Measurements from ENCODE around the gene CACNA1B.

The CACNA1B gene

GRCh38 chr9:138057726-138058125 lies 180.1 kb downstream of the CACNA1B start:
- TF ChIP-seq CTCF (IDR thresholded peaks at IDR 0.05; ENCODE audit: low read depth, low read length) = no peak

GRCh38 chr9:138058181-138058580 lies 180.6 kb downstream of the CACNA1B start:
- no peak for TF ChIP-seq CTCF (IDR thresholded peaks at IDR 0.05; ENCODE audit: low read depth, low read length)
- H3K4me3 ChIP-seq (replicated peaks in 1 of 2; ENCODE audit: low read depth in 2 of 2, low read length in 2 of 2) = no peak overlapping the region
- DNase-seq (ENCODE audit: low read depth in 2 of 2) = no peak

More at GRCh38 chr9:138057726-138058125, 180.1 kb downstream of the CACNA1B start:
- DNase-seq (ENCODE audit: low read depth in 2 of 2) = no peak
- H3K4me3 ChIP-seq (replicated peaks in 1 of 2; ENCODE audit: low read depth in 2 of 2, low read length in 2 of 2) = no peak overlapping the region

- H3K4me3 ChIP-seq (replicated peaks in 1 of 2; ENCODE audit: low read depth in 2 of 2, low read length in 2 of 2) = no peak overlapping the region
- TF ChIP-seq CTCF (IDR thresholded peaks at IDR 0.05; ENCODE audit: low read depth, low read length) = no peak
- DNase-seq (ENCODE audit: low read depth in 2 of 2) = no peak
Observed at GRCh38 chr9:138059196-138059595, 181.6 kb downstream of the CACNA1B start.

- no peak overlapping the region for H3K4me3 ChIP-seq (replicated peaks in 1 of 2; ENCODE audit: low read depth in 2 of 2, low read length in 2 of 2)
- DNase-seq (ENCODE audit: low read depth in 2 of 2) = no peak
- TF ChIP-seq CTCF (IDR thresholded peaks at IDR 0.05; ENCODE audit: low read depth, low read length) = no peak
Observed at GRCh38 chr9:138060365-138060764, 182.8 kb downstream of the CACNA1B start.

GRCh38 chr9:138060881-138061280 lies 183.3 kb downstream of the CACNA1B start:
- TF ChIP-seq CTCF (IDR thresholded peaks at IDR 0.05; ENCODE audit: low read depth, low read length) = no peak

GRCh38 chr9:138061631-138062030 lies 184.0 kb downstream of the CACNA1B start:
- DNase-seq (ENCODE audit: low read depth in 2 of 2) = no peak
- no peak for TF ChIP-seq CTCF (IDR thresholded peaks at IDR 0.05; ENCODE audit: low read depth, low read length)
- no peak overlapping the region for H3K4me3 ChIP-seq (replicated peaks in 1 of 2; ENCODE audit: low read depth in 2 of 2, low read length in 2 of 2)

More at GRCh38 chr9:138060881-138061280, 183.3 kb downstream of the CACNA1B start:
- DNase-seq (ENCODE audit: low read depth in 2 of 2) = no peak
- H3K4me3 ChIP-seq (replicated peaks in 1 of 2; ENCODE audit: low read depth in 2 of 2, low read length in 2 of 2) = no peak overlapping the region

- no peak for DNase-seq (ENCODE audit: low read depth in 2 of 2)
- H3K4me3 ChIP-seq (replicated peaks in 1 of 2; ENCODE audit: low read depth in 2 of 2, low read length in 2 of 2) = no peak overlapping the region
- no peak for TF ChIP-seq CTCF (IDR thresholded peaks at IDR 0.05; ENCODE audit: low read depth, low read length)
Observed at GRCh38 chr9:138062196-138062595, 184.6 kb downstream of the CACNA1B start.
